Urinary bladder (tissue), 2 donors: ENCODE measurements around the gene ITGA5. TPM values are rescaled to one million over a fixed set of nuclear protein-coding genes. Genes with fewer than 3 reads are reported as not detected.

Experiments used
- polyA plus RNA-seq: library from polyadenylated mRNA; stranded (reverse); fragments of 200-250 nt; gene quantifications from one replicate; pipeline ENCODE4 v1.2.3, GENCODE V29; 2013
- total RNA-seq: library from RNA; depleted of rRNA; stranded (reverse); fragments of >200 nt; gene quantifications from one replicate; pipeline ENCODE4 v1.2.3, GENCODE V29; 2014
- donor health status: healthy.

Gene ITGA5
- total and polyA plus RNA-seq, 2 donors = 139 to 702 TPM

Other genes starting within 250 kb of the ITGA5 start
- 23.8 TPM for gene SMUG1, start 230.3 kb downstream of the ITGA5 start, total RNA-seq
- gene SMUG1, start 230.3 kb downstream of the ITGA5 start, polyA plus RNA-seq = 21.4 TPM
- gene CBX5, start 139.1 kb downstream of the ITGA5 start, total RNA-seq = 83.2 TPM
- 8.9 TPM for gene CBX5, start 139.1 kb downstream of the ITGA5 start, polyA plus RNA-seq
- 375 TPM for gene HNRNPA1, start 138.5 kb downstream of the ITGA5 start, total RNA-seq
- gene HNRNPA1, start 138.5 kb downstream of the ITGA5 start, polyA plus RNA-seq = 1,101 TPM
- gene NFE2, start 118.3 kb downstream of the ITGA5 start, total RNA-seq = 0.63 TPM
- 0.34 TPM for gene NFE2, start 118.3 kb downstream of the ITGA5 start, polyA plus RNA-seq
- gene COPZ1, start 94.1 kb downstream of the ITGA5 start, total RNA-seq = 113 TPM
- gene COPZ1, start 94.1 kb downstream of the ITGA5 start, polyA plus RNA-seq = 86.3 TPM
- gene GPR84, start 54.8 kb downstream of the ITGA5 start, total RNA-seq = 0.26 TPM
- gene GPR84, start 54.8 kb downstream of the ITGA5 start, polyA plus RNA-seq = 0.96 TPM
- gene ZNF385A, start 34.5 kb downstream of the ITGA5 start, total RNA-seq = 5.0 TPM
- 26.3 TPM for gene ZNF385A, start 34.5 kb downstream of the ITGA5 start, polyA plus RNA-seq
- gene GTSF1, start 54.3 kb upstream of the ITGA5 start, total RNA-seq = not detected
- gene GTSF1, start 54.3 kb upstream of the ITGA5 start, polyA plus RNA-seq = 0.30 TPM
- 31.2 TPM for gene NCKAP1L, start 78.5 kb upstream of the ITGA5 start, total RNA-seq
- gene NCKAP1L, start 78.5 kb upstream of the ITGA5 start, polyA plus RNA-seq = 45.5 TPM
- 4.4 TPM for gene PDE1B, start 130.3 kb upstream of the ITGA5 start, total RNA-seq
- 11.0 TPM for gene PDE1B, start 130.3 kb upstream of the ITGA5 start, polyA plus RNA-seq
- gene PPP1R1A, start 169.4 kb upstream of the ITGA5 start, total RNA-seq = 1.6 TPM
- gene PPP1R1A, start 169.4 kb upstream of the ITGA5 start, polyA plus RNA-seq = 2.5 TPM
- gene LACRT, start 215.6 kb upstream of the ITGA5 start, total RNA-seq = not detected
- not detected for gene LACRT, start 215.6 kb upstream of the ITGA5 start, polyA plus RNA-seq
- gene DCD, start 229.1 kb upstream of the ITGA5 start, total RNA-seq = not detected
- gene DCD, start 229.1 kb upstream of the ITGA5 start, polyA plus RNA-seq = not detected